Calu3 (cell line): ENCODE measurements around the gene LHFPL4. TPM values are rescaled to one million over a fixed set of nuclear protein-coding genes. Genes with fewer than 3 reads are reported as not detected.

Source experiments
- BruUV-seq: library from RNA; stranded (reverse); fragments of 400-500 nt; replicated peaks from 2 replicates; lab custom pipeline; 2021; lab: Mats Ljungman, UMichigan
- CTCF ChIA-PET: fragments of 300-600 bp; sonication (Branson Sonifier 250); formaldehyde crosslinking; loops from one replicate; lab custom pipeline; 2022; ENCODE audit warnings: antibody characterized with exemption; lab: Charles Lee
- DNase-seq: peaks from one replicate; pipeline ENCODE4 v3.0.0; 2022
- H3K27ac Mint-ChIP-seq: one replicate; pipeline ENCODE4 v1.8.0; 2022; ENCODE audit warnings: mixed read lengths; ENCODE audit not compliant: unreplicated experiment
- H3K27me3 Mint-ChIP-seq: one replicate; pipeline ENCODE4 v1.8.0; 2022; ENCODE audit warnings: mixed read lengths; ENCODE audit not compliant: unreplicated experiment
- H3K36me3 Mint-ChIP-seq: one replicate; pipeline ENCODE4 v1.8.0; 2022; ENCODE audit warnings: mild to moderate bottlenecking, moderate library complexity, mixed read lengths; ENCODE audit not compliant: insufficient read depth, unreplicated experiment
- H3K4me1 Mint-ChIP-seq: one replicate; pipeline ENCODE4 v1.8.0; 2022; ENCODE audit warnings: mild to moderate bottlenecking, low read depth, mixed read lengths; ENCODE audit not compliant: unreplicated experiment
- H3K4me3 Mint-ChIP-seq: one replicate; pipeline ENCODE4 v1.8.0; 2022; ENCODE audit warnings: mild to moderate bottlenecking, low read depth, moderate library complexity, mixed read lengths; ENCODE audit not compliant: unreplicated experiment
- H3K9me3 Mint-ChIP-seq: one replicate; pipeline ENCODE4 v1.8.0; 2022; ENCODE audit warnings: low read depth, mixed read lengths; ENCODE audit not compliant: unreplicated experiment
- intact Hi-C: fragments of 100-400 bp; cut with micrococcal nuclease; formaldehyde crosslinking; loops from one replicate; pipeline ENCODE4 v1.10.0; 2022; ENCODE audit not compliant: unreplicated experiment
- total RNA-seq: library from RNA; stranded (reverse); gene quantifications from 2 replicates; pipeline ENCODE4 v1.2.3, GENCODE V29; 2022
- TF ChIP-seq, protein P1 (sequence below): fragments of 200-600 bp; IDR thresholded peaks from one replicate; pipeline ENCODE4 v1.8.0; 2022; ENCODE audit warnings: antibody characterized with exemption; ENCODE audit not compliant: unreplicated experiment

LHFPL4 gene
- total RNA-seq, 1 experiment from 2014 or later, result not detected

- Mint-ChIP-seq H3K27ac (no peak overlapping the region), H3K27me3 (peaks cover 7% of the 10 kb centered on the region), H3K36me3 (peaks cover 15% of the 10 kb centered on the region), H3K9me3 (no peaks in the 10 kb centered on the region), H3K4me3 (no peak overlapping the region), H3K4me1 (peaks cover 7% of the 10 kb centered on the region)
- TF ChIP-seq, protein P1, sequence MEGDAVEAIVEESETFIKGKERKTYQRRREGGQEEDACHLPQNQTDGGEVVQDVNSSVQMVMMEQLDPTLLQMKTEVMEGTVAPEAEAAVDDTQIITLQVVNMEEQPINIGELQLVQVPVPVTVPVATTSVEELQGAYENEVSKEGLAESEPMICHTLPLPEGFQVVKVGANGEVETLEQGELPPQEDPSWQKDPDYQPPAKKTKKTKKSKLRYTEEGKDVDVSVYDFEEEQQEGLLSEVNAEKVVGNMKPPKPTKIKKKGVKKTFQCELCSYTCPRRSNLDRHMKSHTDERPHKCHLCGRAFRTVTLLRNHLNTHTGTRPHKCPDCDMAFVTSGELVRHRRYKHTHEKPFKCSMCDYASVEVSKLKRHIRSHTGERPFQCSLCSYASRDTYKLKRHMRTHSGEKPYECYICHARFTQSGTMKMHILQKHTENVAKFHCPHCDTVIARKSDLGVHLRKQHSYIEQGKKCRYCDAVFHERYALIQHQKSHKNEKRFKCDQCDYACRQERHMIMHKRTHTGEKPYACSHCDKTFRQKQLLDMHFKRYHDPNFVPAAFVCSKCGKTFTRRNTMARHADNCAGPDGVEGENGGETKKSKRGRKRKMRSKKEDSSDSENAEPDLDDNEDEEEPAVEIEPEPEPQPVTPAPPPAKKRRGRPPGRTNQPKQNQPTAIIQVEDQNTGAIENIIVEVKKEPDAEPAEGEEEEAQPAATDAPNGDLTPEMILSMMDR, result peak; percentile 90
- CTCF ChIA-PET, result interaction anchor here (0.7 to 1.2 kb wide), 3 partner anchors 107 to 246 kb away, joined by 3 to 5 read pairs (median 5); partner anchors contain the start of gene MTMR14
- peak; percentile 77 for DNase-seq
- no TSS peak for BruUV-seq
- intact Hi-C loops, result loop anchor here (10.0 kb wide), 1 partner anchor 172 kb away; no protein-coding TSS in a partner anchor
These were observed 50.3 kb downstream of the LHFPL4 start for GRCh38 chr3:9503283-9503682.

DNA sequence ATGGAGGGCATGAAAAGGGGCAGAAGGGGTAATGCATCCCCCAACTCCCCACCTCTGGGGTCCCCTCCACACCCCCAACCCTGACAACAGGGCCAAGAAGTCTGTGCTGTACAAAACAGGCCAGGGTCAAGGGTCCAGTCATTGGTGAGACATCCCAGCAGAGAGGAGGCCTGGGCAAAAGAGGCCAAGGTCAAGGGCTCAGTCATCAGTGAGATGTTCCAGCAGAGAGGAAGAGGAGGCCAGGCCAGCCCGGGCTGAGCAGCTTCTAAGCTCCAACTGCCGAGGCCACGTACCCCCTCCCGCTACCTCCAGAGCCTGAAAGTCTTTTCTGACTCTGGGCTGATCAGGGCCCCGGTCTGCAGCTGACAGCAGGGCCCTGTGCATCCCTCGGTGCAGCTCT lies 52.4 kb downstream of the LHFPL4 start:
- H3K9me3 Mint-ChIP-seq, result no peaks in the 10 kb centered on the region
- no peaks in the 10 kb centered on the region for H3K27me3 Mint-ChIP-seq
- TF ChIP-seq, protein P1, result no peak
- no peak for DNase-seq
- CTCF ChIA-PET, result no interaction called here
- no TSS peak for BruUV-seq
- peaks cover 15% of the 10 kb centered on the region for H3K4me1 Mint-ChIP-seq
- peaks cover 20% of the 10 kb centered on the region for H3K36me3 Mint-ChIP-seq
- H3K4me3 Mint-ChIP-seq, result no peak overlapping the region
- intact Hi-C loops, result loop anchor here (10.0 kb wide), 1 partner anchor 174 kb away; no protein-coding TSS in a partner anchor
- no peak overlapping the region for H3K27ac Mint-ChIP-seq

GRCh38 chr3:9500108-9501050 lies 53.2 kb downstream of the LHFPL4 start:
- H3K4me3 Mint-ChIP-seq, result no peak overlapping the region
- H3K4me1 Mint-ChIP-seq, result peaks cover 15% of the 10 kb centered on the region
- peaks cover 24% of the 10 kb centered on the region for H3K36me3 Mint-ChIP-seq
- no peaks in the 10 kb centered on the region for H3K27me3 Mint-ChIP-seq
- intact Hi-C loops, result loop anchor here (10.0 kb wide), 1 partner anchor 174 kb away; no protein-coding TSS in a partner anchor
- DNase-seq, result peak; percentile 54
- no TSS peak for BruUV-seq
- TF ChIP-seq, protein P1, result no peak
- H3K9me3 Mint-ChIP-seq, result no peaks in the 10 kb centered on the region
- CTCF ChIA-PET, result no interaction called here
- H3K27ac Mint-ChIP-seq, result no peak overlapping the region

DNA sequence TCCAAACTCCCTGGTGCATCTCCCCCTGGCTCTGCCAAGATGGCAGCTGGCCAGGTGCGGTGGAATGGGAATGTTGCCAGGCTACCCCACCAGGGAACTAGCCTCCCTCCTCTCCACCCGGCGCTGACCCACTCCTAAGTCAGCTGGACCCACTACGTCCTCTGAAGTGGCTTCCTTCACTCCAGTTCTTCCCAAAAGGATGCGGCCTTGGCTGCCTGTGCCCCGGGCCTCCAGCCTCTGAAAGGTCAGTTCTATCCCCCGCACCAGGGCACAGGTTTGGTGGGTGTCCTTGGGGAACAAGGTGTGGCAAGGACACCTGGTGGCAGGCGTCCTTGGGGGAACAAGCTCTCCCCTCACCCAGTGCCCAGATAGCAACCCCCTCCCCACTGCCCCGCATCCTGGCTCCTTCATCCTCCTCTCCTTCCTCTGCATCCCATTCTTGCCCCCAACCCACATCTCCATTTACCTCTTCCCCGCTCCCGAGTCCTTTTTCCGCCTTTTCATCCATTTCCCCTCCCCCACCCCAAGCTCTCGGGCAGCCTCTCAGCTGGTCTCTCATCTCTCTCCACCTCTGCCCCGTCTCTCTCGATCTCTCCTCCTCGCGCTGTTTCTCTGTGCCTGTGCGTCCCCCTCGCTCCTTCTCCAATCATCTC lies 54.0 kb downstream of the LHFPL4 start:
- H3K27me3 Mint-ChIP-seq, result no peaks in the 10 kb centered on the region
- CTCF ChIA-PET, result no interaction called here
- intact Hi-C loops, result loop anchor here (10.0 kb wide), 1 partner anchor 175 kb away; no protein-coding TSS in a partner anchor
- H3K4me3 Mint-ChIP-seq, result no peak overlapping the region
- BruUV-seq, result no TSS peak
- peaks cover 25% of the 10 kb centered on the region for H3K36me3 Mint-ChIP-seq
- peak overlapping the region; percentile 6 for H3K27ac Mint-ChIP-seq
- no peaks in the 10 kb centered on the region for H3K9me3 Mint-ChIP-seq
- DNase-seq, result no peak
- TF ChIP-seq, protein P1, result no peak
- H3K4me1 Mint-ChIP-seq, result peaks cover 15% of the 10 kb centered on the region
